Parietal lobe (tissue), 2 donors: ENCODE data around the gene STRA6. TPM values are rescaled to one million over a fixed set of nuclear protein-coding genes. Genes with fewer than 3 reads are reported as not detected.

ENCODE experiments used
- small RNA-seq: library from RNA; depleted of rRNA; stranded (forward); fragments of <200 nt; gene quantifications from one replicate; pipeline ENCODE3, GENCODE V24; 2014; ENCODE audit warnings: low replicate concordance
- total RNA-seq: library from RNA; depleted of rRNA; stranded (reverse); fragments of >200 nt; gene quantifications from one replicate; pipeline ENCODE4 v1.2.3, GENCODE V29; 2014

The STRA6 gene, protein sequence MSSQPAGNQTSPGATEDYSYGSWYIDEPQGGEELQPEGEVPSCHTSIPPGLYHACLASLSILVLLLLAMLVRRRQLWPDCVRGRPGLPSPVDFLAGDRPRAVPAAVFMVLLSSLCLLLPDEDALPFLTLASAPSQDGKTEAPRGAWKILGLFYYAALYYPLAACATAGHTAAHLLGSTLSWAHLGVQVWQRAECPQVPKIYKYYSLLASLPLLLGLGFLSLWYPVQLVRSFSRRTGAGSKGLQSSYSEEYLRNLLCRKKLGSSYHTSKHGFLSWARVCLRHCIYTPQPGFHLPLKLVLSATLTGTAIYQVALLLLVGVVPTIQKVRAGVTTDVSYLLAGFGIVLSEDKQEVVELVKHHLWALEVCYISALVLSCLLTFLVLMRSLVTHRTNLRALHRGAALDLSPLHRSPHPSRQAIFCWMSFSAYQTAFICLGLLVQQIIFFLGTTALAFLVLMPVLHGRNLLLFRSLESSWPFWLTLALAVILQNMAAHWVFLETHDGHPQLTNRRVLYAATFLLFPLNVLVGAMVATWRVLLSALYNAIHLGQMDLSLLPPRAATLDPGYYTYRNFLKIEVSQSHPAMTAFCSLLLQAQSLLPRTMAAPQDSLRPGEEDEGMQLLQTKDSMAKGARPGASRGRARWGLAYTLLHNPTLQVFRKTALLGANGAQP
- total RNA-seq: 3.1 TPM

GRCh38 chr15:74202452-74203401, at the start of gene STRA6:
Gene STRA6 (minus strand): TSS chr15:74202787. CDS start chr15:74202267, 520 bp downstream.

GRCh38 chr15:74235962-74236361, 33.4 kb upstream of the STRA6 start, which contains the start of gene CCDC33:
Gene CCDC33 (plus strand): TSS chr15:74236326. CDS start chr15:74236720, 394 bp downstream.

GRCh38 chr15:74173380-74174218, 29.0 kb downstream of the STRA6 start, which contains the start of gene ISLR:
Gene ISLR (plus strand): TSS chr15:74173710. CDS start chr15:74174859, 1,149 bp downstream.

DNA sequence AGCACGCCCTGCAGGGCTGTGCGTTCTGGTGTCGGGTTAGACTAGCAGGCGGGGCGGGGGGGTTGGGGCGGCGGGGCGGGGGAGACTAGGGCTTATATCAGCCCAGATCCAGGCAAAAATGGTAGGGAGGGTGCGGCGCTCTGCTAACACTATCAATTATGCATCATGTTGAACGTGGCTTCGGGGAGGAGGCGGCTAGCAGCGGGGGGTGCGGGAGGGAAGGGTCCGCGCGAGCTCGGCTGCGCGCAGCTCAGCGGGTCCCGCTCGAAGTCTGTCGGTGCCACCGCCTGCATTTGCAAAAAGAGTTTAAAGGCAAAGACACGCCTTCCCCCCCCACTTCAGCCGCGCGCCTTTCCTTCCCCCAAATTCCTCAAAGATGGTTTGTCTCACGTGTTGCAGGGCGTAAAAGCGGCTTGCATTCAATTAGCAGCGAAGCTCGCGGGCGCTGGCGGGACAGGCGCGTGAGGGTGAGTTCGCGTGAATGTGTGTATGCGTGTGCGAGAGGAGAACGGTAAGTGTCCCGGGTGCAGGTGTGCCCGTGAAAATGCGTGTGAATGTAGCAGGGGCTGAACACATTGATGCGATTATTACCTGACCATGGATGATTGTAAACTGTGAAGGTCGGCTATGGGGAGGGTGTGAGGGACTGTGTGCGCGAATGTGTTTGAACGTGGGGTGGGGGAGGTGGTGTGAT, 72.3 kb downstream of the STRA6 start, which contains the start of gene ISLR2:
ISLR2 (plus strand) TSS at position 432 of the 694 bp plus-strand sequence. CDS start 2,169 bp downstream, outside the sequence.

Small RNA genes lying within 50 kb of the gene (small RNA-seq; reads per million reads assigned to genes)
- gene RF00017: not detected

Other genes starting within 250 kb of the STRA6 start
- gene STOML1, start 210.5 kb downstream of the STRA6 start, total RNA-seq: 23.5 TPM
- gene PML, start 208.1 kb downstream of the STRA6 start, total RNA-seq: 19.1 TPM
- not detected for gene GOLGA6A, start 120.2 kb downstream of the STRA6 start, total RNA-seq
- 186 TPM for gene ISLR2, start 72.2 kb downstream of the STRA6 start, total RNA-seq
- gene ISLR, start 29.1 kb downstream of the STRA6 start, total RNA-seq: 1.6 TPM
- 0.31 TPM for gene CCDC33, start 33.5 kb upstream of the STRA6 start, total RNA-seq
- not detected for gene CYP11A1, start 164.9 kb upstream of the STRA6 start, total RNA-seq
- 59.2 TPM for gene SEMA7A, start 231.2 kb upstream of the STRA6 start, total RNA-seq